ENCODE results near the gene USP40.

- TF ChIP-seq POLR2A (IDR thresholded peaks at IDR 0.05): no peak
- TF ChIP-seq, protein P1, sequence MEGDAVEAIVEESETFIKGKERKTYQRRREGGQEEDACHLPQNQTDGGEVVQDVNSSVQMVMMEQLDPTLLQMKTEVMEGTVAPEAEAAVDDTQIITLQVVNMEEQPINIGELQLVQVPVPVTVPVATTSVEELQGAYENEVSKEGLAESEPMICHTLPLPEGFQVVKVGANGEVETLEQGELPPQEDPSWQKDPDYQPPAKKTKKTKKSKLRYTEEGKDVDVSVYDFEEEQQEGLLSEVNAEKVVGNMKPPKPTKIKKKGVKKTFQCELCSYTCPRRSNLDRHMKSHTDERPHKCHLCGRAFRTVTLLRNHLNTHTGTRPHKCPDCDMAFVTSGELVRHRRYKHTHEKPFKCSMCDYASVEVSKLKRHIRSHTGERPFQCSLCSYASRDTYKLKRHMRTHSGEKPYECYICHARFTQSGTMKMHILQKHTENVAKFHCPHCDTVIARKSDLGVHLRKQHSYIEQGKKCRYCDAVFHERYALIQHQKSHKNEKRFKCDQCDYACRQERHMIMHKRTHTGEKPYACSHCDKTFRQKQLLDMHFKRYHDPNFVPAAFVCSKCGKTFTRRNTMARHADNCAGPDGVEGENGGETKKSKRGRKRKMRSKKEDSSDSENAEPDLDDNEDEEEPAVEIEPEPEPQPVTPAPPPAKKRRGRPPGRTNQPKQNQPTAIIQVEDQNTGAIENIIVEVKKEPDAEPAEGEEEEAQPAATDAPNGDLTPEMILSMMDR (IDR thresholded peaks at IDR 0.05): no peak
Measured at GRCh38 chr2:233462202-233462785, 104.3 kb downstream of the USP40 start.

All from thyroid gland (tissue), 4 donors.